ENCODE measurements around the gene VPS13C.

GRCh38 chr15:62104846-62105245, 44.6 kb upstream of the VPS13C start:
- TF ChIP-seq CTCF (IDR thresholded peaks at IDR 0.05) = no peak
- TF ChIP-seq ZFX (IDR thresholded peaks at IDR 0.05; ENCODE audit: borderline replicate concordance) = no peak

Data from 22Rv1 (cell line).